ENCODE data around the gene PLCL1. TPM values are rescaled to one million over a fixed set of nuclear protein-coding genes. Genes with fewer than 3 reads are reported as not detected.

PLCL1 gene
- total and polyA plus RNA-seq, 10 of the 15 experiments (the other 5 are each of a cell fraction or from before 2014, with no cell fraction given): 0.03 to 1.5 (median 0.22) TPM

- TF ChIP-seq CTCF (IDR thresholded peaks at IDR 0.05 in 2 of 3, conservative IDR thresholded peaks at IDR 0.05 in 1 of 3; ENCODE audit: control insufficient read depth in 2 of 3, extremely low read depth in 1 of 3, insufficient read depth in 1 of 3, low read depth in 3 of 3, low read length in 3 of 3) (no peak), NFYA (IDR thresholded peaks at IDR 0.05; ENCODE audit: borderline replicate concordance, low read depth, low read length) (no peak), MLLT1 (IDR thresholded peaks at IDR 0.05) (no peak), POLR2AphosphoS2 (IDR thresholded peaks at IDR 0.05; ENCODE audit: low read depth, low read length) (no peak)
Observed at GRCh38 chr2:197894751-197895274, 90.4 kb downstream of the PLCL1 start (continued).

GRCh38 chr2:197897960-197898678 is 93.7 kb downstream of the PLCL1 start:
- ATAC-seq: no peak
- H3K79me2 ChIP-seq (ENCODE audit: control insufficient read depth, insufficient read depth, low read length): no peaks in the 10 kb centered on the region
- H3K27me3 ChIP-seq (replicated peaks in 1 of 2; ENCODE audit: control insufficient read depth in 2 of 2, insufficient read depth in 2 of 2, low read length in 1 of 2): no peaks in the 10 kb centered on the region
- ChIA-PET CTCF (no interaction called here), SMC1A (ENCODE audit: uncharacterized antibody, unreplicated experiment) (interaction anchor here (0.8 to 1.4 kb wide), 5 partner anchors 10 to 70 kb away, joined by 3 to 4 read pairs (median 3); no protein-coding TSS in a partner anchor), RAD21 (ENCODE audit: unreplicated experiment) (interaction anchor here (0.9 kb wide), 1 partner anchor 162 kb away, joined by 3 read pairs; no protein-coding TSS in a partner anchor), POLR2A (interaction anchor here (0.6 kb wide), 1 partner anchor 46 kb away, joined by 6 read pairs; no protein-coding TSS in a partner anchor)
- no peaks in the 10 kb centered on the region for H3K36me3 ChIP-seq (ENCODE audit: control insufficient read depth in 2 of 2, insufficient read depth in 2 of 2, low read length in 1 of 2)
- WGBS (ENCODE audit: insufficient coverage, insufficient replicate concordance, low lambda C conversion rate, missing lambda C conversion rate): 51% methylated on average over 4 of the region's 4 CpGs
- no peak overlapping the region for H3K27ac ChIP-seq (ENCODE audit: control insufficient read depth, insufficient read depth)
- H3K4me3 ChIP-seq: no peak overlapping the region
- in situ Hi-C loops (cut with MboI): no loop called here
- H4K20me1 ChIP-seq (ENCODE audit: control insufficient read depth, insufficient read depth): no peaks in the 10 kb centered on the region
- FAIRE-seq: no peak
- intact Hi-C loops (cut with micrococcal nuclease; ENCODE audit: unreplicated experiment): no loop called here
- no peak for DNase-seq (ENCODE audit: low read depth, low spot score)
- H3K9ac ChIP-seq (ENCODE audit: control insufficient read depth, insufficient read depth, low read length): no peak overlapping the region
- no peaks in the 10 kb centered on the region for H3K4me1 ChIP-seq (ENCODE audit: control insufficient read depth, insufficient read depth, low read length)
- no peak overlapping the region for H3K4me2 ChIP-seq (ENCODE audit: control insufficient read depth, insufficient read depth)
- no peaks in the 10 kb centered on the region; the same call in 2 of the 3 replicates for H3K9me3 ChIP-seq (replicated peaks; ENCODE audit: control insufficient read depth, insufficient read depth, low read length)
- no peak overlapping the region for H2AFZ ChIP-seq (ENCODE audit: control insufficient read depth, low read depth, low read length)
- no TSS peak for BruUV-seq (replicated peaks)
- no peak for TF ChIP-seq HDAC2 (IDR thresholded peaks at IDR 0.05)
- TF ChIP-seq PRDM15 (CRISPR knock-in tag; IDR thresholded peaks at IDR 0.05): no peak
- TF ChIP-seq CREM (IDR thresholded peaks at IDR 0.05; ENCODE audit: low read depth): no peak
- TF ChIP-seq HCFC1 (IDR thresholded peaks at IDR 0.05; ENCODE audit: low read length): no peak
- no peak for TF ChIP-seq ZBTB4 (CRISPR knock-in tag; IDR thresholded peaks at IDR 0.05)
- TF ChIP-seq STAT3 (IDR thresholded peaks at IDR 0.05; ENCODE audit: low read depth, low read length): no peak
- TF ChIP-seq TARDBP (IDR thresholded peaks at IDR 0.05; ENCODE audit: borderline replicate concordance): no peak
